Naive thymus-derived CD8-positive, alpha-beta T cell (primary cell): Measurements from ENCODE around the gene HLA-DPA1. TPM values are rescaled to one million over a fixed set of nuclear protein-coding genes. Genes with fewer than 3 reads are reported as not detected.
A peak's percentile ranks its signal among the peaks of the same experiment; 100 is the strongest.

Experiments
- ATAC-seq, 2 donors: fragments of 150-1000 bp; cut with Tn5 transposase in 1 of 2; sonication (Bioruptor Pico), chemical (Tn5 transposase) in 1 of 2; 1 replicate in 1 of 2; 2 replicates in 1 of 2; pipeline ENCODE4 v1.10.0; 2021; ENCODE audit warnings: mild to moderate bottlenecking in 2 of 2, moderate library complexity in 2 of 2
- POLR2A ChIA-PET: fragments of 350-600 bp; sonication (Branson Sonifier 250); formaldehyde crosslinking; loops from one replicate; lab custom pipeline; 2021; ENCODE audit warnings: antibody characterized with exemption; lab: Charles Lee
- DNase-seq, 10 donors: peaks; one replicate each; pipeline versions ENCODE4 v3.0.0 to v3.0.0-alpha.2; 2020 to 2022
- H3K27ac Mint-ChIP-seq, 10 donors: one replicate each; pipeline ENCODE4 v1.8.0; 2020 to 2022; ENCODE audit warnings: mild to moderate bottlenecking in 10 of 10, mixed read lengths in 10 of 10, moderate library complexity in 4 of 10, inconsistent platforms in 1 of 10
- H3K27me3 Mint-ChIP-seq, 5 donors: one replicate each; pipeline ENCODE4 v1.8.0; 2021 to 2022; ENCODE audit warnings: mixed read lengths in 5 of 5
- H3K36me3 Mint-ChIP-seq, 3 donors: one replicate each; pipeline ENCODE4 v1.8.0; 2020 to 2022; ENCODE audit warnings: mixed read lengths in 3 of 3, mild to moderate bottlenecking in 2 of 3, inconsistent platforms in 1 of 3
- H3K4me1 Mint-ChIP-seq, 4 donors: one replicate each; pipeline ENCODE4 v1.8.0; 2021 to 2022; ENCODE audit warnings: mixed read lengths in 4 of 4
- H3K4me3 Mint-ChIP-seq, 10 donors: one replicate each; pipeline ENCODE4 v1.8.0; 2020 to 2022; ENCODE audit warnings: mild to moderate bottlenecking in 10 of 10, mixed read lengths in 10 of 10, moderate library complexity in 6 of 10, inconsistent platforms in 1 of 10
- H3K9me3 Mint-ChIP-seq, 9 donors: one replicate each; pipeline ENCODE4 v1.8.0; 2020 to 2022; ENCODE audit warnings: mixed read lengths in 9 of 9, mild to moderate bottlenecking in 3 of 9, inconsistent platforms in 1 of 9, moderate library complexity in 1 of 9
- polyA plus RNA-seq, 3 donors: library from polyadenylated mRNA; unstranded; fragments of 300-500 nt; fragmentation: Illumina TruSeq; gene quantifications; one replicate each; pipeline ENCODE4 v1.2.3, GENCODE V29; 2021
- total RNA-seq, 8 experiments: library from RNA in 2 of 8; stranded (reverse) in 2 of 8; gene quantifications; one replicate each; pipeline ENCODE4 v1.2.3 and lab custom pipeline; 2021 to 2026

The HLA-DPA1 gene
- total and polyA plus RNA-seq, 5 experiments from 2014 or later: 19.5 to 121 (median 35.9) TPM

DNA sequence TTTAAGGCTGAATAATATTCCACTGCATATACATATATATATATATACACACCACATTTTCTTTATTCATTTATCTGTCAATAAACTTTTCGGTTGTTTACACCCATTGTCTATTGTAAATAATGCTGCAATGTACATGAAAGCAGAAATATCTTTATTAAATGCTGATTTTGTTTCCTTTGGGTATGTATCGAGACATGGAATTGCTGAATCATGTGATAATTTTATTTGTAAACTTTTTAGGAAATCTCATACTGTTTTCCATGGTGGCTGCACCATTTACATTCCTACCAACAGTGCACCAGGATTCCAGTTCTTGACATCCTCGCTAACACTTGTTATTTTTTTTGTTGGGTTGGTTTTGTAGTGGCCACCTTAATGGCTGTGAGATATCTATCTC, 49.9 kb downstream of the HLA-DPA1 start:
- no peak overlapping the region for H3K27ac Mint-ChIP-seq
- no peak for ATAC-seq
- H3K36me3 Mint-ChIP-seq: no peaks in the 10 kb centered on the region
- POLR2A ChIA-PET: no interaction called here
- DNase-seq: no peak
- H3K4me1 Mint-ChIP-seq: peaks cover 12 to 31% (median 17%) of the 10 kb centered on the region in 4 donors
- no peaks in the 10 kb centered on the region for H3K27me3 Mint-ChIP-seq
- H3K4me3 Mint-ChIP-seq: no peak overlapping the region
- no peaks in the 10 kb centered on the region for H3K9me3 Mint-ChIP-seq

- H3K27me3 Mint-ChIP-seq: peaks cover 0 to 2% (median 0%) of the 10 kb centered on the region in 5 donors
- ATAC-seq: no peak
- POLR2A ChIA-PET: no interaction called here
- no peak overlapping the region for H3K4me3 Mint-ChIP-seq
- no peak for DNase-seq
- no peak overlapping the region for H3K27ac Mint-ChIP-seq
- no peaks in the 10 kb centered on the region for H3K9me3 Mint-ChIP-seq
- peaks cover 22 to 38% (median 30%) of the 10 kb centered on the region in 4 donors for H3K4me1 Mint-ChIP-seq
- H3K36me3 Mint-ChIP-seq: no peaks in the 10 kb centered on the region
These were observed 51.5 kb downstream of the HLA-DPA1 start for GRCh38 chr6:33021917-33022316.

DNA sequence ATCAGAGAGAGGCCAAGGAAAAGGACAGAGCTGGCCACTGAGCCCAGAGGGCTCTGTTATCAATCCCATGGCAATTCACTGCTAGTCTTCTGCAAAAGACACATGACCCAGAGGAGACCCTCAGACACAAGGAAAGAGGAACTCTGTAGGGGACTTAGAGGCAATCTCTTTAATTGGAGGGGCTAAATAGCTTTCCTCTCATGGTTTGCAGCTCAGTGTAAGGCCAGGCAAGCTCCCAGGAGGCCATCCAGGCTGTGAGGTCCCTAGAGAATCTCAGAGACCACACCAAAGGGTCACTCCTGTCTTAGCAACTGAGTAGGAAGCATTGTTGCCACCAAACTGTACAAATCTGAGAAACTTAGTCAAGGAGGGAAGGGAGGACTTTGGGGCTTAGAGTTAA, 54.1 kb downstream of the HLA-DPA1 start:
- H3K27ac Mint-ChIP-seq: peak overlapping the region; percentile 9 to 94 (median 84)
- H3K4me3 Mint-ChIP-seq: peak overlapping the region; percentile 3 to 87 (median 81)
- POLR2A ChIA-PET: no interaction called here
- H3K4me1 Mint-ChIP-seq: peaks cover 26 to 56% (median 36%) of the 10 kb centered on the region in 4 donors
- peaks cover 0 to 3% (median 0%) of the 10 kb centered on the region in 5 donors for H3K27me3 Mint-ChIP-seq
- no peaks in the 10 kb centered on the region for H3K36me3 Mint-ChIP-seq
- peak in 1 of 2 donors; percentile 18 for ATAC-seq
- DNase-seq: no peak
- no peaks in the 10 kb centered on the region for H3K9me3 Mint-ChIP-seq

GRCh38 chr6:33018904-33019303, 54.5 kb downstream of the HLA-DPA1 start:
- ATAC-seq (peak; percentile 52 to 81), DNase-seq (peak in 3 of 10 donors; percentile 43 to 58 (median 52))
- Mint-ChIP-seq H3K4me3 (peak overlapping the region in 9 of 10 donors; percentile 52 to 87 (median 81)), H3K4me1 (peaks cover 26 to 56% (median 36%) of the 10 kb centered on the region in 4 donors), H3K27me3 (peaks cover 0 to 3% (median 0%) of the 10 kb centered on the region in 5 donors), H3K27ac (peak overlapping the region; percentile 51 to 94 (median 86)), H3K36me3 (no peaks in the 10 kb centered on the region), H3K9me3 (no peaks in the 10 kb centered on the region)
- POLR2A ChIA-PET: no interaction called here

DNA sequence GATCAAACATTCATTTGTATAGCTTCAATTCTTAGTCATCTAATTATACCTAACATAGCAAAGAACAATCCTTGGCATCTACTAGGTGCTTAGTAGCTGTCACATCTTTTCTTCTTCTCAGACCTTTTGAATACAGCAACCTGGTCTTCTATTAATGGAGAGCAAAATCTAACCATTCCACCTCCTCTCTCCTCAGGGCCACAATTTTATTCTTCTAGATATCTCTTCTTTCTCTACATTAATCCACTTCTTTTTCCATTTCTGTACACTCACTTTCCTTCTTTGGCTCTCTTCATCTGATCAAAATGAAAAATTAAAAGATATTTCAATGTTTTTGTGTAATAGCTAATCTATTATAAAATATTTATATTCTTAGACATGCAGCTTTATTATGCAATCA, 55.0 kb downstream of the HLA-DPA1 start:
- peaks cover 0 to 3% (median 0%) of the 10 kb centered on the region in 5 donors for H3K27me3 Mint-ChIP-seq
- ATAC-seq (no peak), DNase-seq (no peak)
- H3K36me3 Mint-ChIP-seq: no peaks in the 10 kb centered on the region
- H3K9me3 Mint-ChIP-seq: no peaks in the 10 kb centered on the region
- peak overlapping the region in 6 of 10 donors; percentile 5 to 86 (median 72) for H3K27ac Mint-ChIP-seq
- peak overlapping the region in 6 of 10 donors; percentile 12 to 68 (median 36) for H3K4me3 Mint-ChIP-seq
- POLR2A ChIA-PET: interaction anchor here (0.9 kb wide), 1 partner anchor 174 kb away, joined by 4 read pairs; no protein-coding TSS in a partner anchor
- H3K4me1 Mint-ChIP-seq: peaks cover 26 to 56% (median 36%) of the 10 kb centered on the region in 4 donors

DNA sequence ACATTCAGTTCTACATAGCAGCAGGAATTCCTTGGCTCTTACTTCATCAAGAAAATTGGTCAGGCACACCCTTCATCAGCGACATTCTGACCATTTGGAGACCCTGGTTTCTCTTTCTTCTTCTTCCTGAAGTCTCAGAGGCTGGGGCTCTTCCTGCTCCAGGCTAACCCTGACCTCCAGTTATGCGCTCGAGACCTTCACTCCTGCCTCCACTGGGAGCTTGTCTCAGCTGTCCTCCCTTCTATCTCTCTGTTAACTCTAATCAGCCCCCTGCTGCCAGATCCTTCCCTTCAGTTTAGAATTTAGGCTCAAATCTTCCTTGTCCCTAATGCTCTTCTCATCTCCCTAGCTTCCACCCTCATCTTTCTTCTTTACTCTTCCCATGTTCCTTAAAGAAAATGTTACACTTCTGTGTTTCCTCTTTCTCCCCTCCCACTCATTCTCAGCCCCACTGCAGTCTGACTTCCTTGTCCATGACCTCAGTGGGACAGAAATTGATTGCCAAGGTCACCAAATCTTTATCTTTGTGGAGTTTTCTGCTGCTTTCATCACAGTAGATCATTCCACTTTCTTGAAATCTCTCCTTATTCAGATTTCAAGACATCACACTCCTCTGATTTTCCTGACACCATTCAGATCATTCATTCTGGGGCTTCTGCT, 55.6 kb downstream of the HLA-DPA1 start:
- H3K4me3 Mint-ChIP-seq: peak overlapping the region in 5 of 10 donors; percentile 18 to 64 (median 30)
- POLR2A ChIA-PET: interaction anchor here (0.9 kb wide), 1 partner anchor 173 kb away, joined by 4 read pairs; no protein-coding TSS in a partner anchor

DNA sequence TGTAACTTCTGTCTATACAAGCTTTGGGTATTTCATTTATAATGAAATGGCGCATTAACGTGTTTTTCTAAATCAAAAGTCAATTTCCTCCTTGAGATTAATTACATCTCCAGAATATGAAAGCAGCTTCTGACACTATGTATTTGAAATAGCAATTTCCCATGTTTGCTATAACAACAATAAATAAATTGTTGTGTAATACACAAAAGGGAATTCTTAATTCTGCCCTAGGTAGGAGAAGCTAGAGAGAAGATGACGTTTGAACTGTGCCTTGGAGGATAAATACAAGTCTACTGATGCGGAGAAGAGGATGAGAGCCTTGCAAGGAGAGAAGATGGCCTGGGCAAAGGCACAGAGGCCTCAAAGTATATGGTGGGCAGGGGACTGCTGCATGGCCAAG, 56.4 kb downstream of the HLA-DPA1 start:
- DNase-seq (no peak), ATAC-seq (no peak)
- peaks cover 0 to 3% (median 0%) of the 10 kb centered on the region in 5 donors for H3K27me3 Mint-ChIP-seq
- no peak overlapping the region for H3K4me3 Mint-ChIP-seq
- H3K36me3 Mint-ChIP-seq: no peaks in the 10 kb centered on the region
- POLR2A ChIA-PET: interaction anchor here (0.6 kb wide), 3 partner anchors 57 to 577 kb away, joined by 3 to 6 read pairs (median 5); partner anchors contain the start of gene HLA-DPA1
- peaks cover 26 to 56% (median 36%) of the 10 kb centered on the region in 4 donors for H3K4me1 Mint-ChIP-seq
- H3K9me3 Mint-ChIP-seq: no peaks in the 10 kb centered on the region
- peak overlapping the region in 1 of 10 donors; percentile 86 for H3K27ac Mint-ChIP-seq

More for the DNA sequence above, 55.6 kb downstream of the HLA-DPA1 start:
- ATAC-seq (no peak), DNase-seq (no peak)
- H3K27ac Mint-ChIP-seq: peak overlapping the region in 5 of 10 donors; percentile 1 to 86 (median 58)
- peaks cover 0 to 3% (median 0%) of the 10 kb centered on the region in 5 donors for H3K27me3 Mint-ChIP-seq
- peaks cover 26 to 56% (median 36%) of the 10 kb centered on the region in 4 donors for H3K4me1 Mint-ChIP-seq
- H3K36me3 Mint-ChIP-seq: no peaks in the 10 kb centered on the region
- no peaks in the 10 kb centered on the region for H3K9me3 Mint-ChIP-seq

- peaks cover 0 to 3% (median 0%) of the 10 kb centered on the region in 5 donors for H3K27me3 Mint-ChIP-seq
- H3K4me1 Mint-ChIP-seq: peaks cover 26 to 55% (median 37%) of the 10 kb centered on the region in 4 donors
- peak overlapping the region in 1 of 10 donors; percentile 86 for H3K27ac Mint-ChIP-seq
- no peaks in the 10 kb centered on the region for H3K36me3 Mint-ChIP-seq
- POLR2A ChIA-PET: interaction anchor here (1.4 to 2.1 kb wide), 2 partner anchors 44 to 233 kb away, joined by 4 to 9 read pairs; no protein-coding TSS in a partner anchor
- no peak for DNase-seq
- no peaks in the 10 kb centered on the region for H3K9me3 Mint-ChIP-seq
- no peak overlapping the region for H3K4me3 Mint-ChIP-seq
- no peak for ATAC-seq
These were observed 57.7 kb downstream of the HLA-DPA1 start for GRCh38 chr6:33015798-33016197.

- POLR2A ChIA-PET: interaction anchor here (1.4 to 2.1 kb wide), 3 partner anchors 44 to 234 kb away, joined by 4 to 9 read pairs (median 6); no protein-coding TSS in a partner anchor
- DNase-seq (peak in 9 of 10 donors; percentile 39 to 84 (median 75)), ATAC-seq (peak; percentile 78 to 80)
- H3K27ac Mint-ChIP-seq: peak overlapping the region in 2 of 10 donors; percentile 11 to 53
- peak overlapping the region in 1 of 10 donors; percentile 6 for H3K4me3 Mint-ChIP-seq
- no peaks in the 10 kb centered on the region for H3K9me3 Mint-ChIP-seq
- peaks cover 23 to 50% (median 34%) of the 10 kb centered on the region in 4 donors for H3K4me1 Mint-ChIP-seq
- H3K27me3 Mint-ChIP-seq: peaks cover 0 to 3% (median 0%) of the 10 kb centered on the region in 5 donors
- no peaks in the 10 kb centered on the region for H3K36me3 Mint-ChIP-seq
These were observed 58.4 kb downstream of the HLA-DPA1 start for GRCh38 chr6:33014841-33015634.

Other genes with a start within 250 kb of the HLA-DPA1 start
- gene TAP2, start 234.9 kb downstream of the HLA-DPA1 start, total RNA-seq: 100 to 1,000 TPM in 1 of 2 experiments, 10 to 100 TPM in 1; 96.2 to 117 TPM
- 10 to 100 TPM; 24.2 to 36.6 (median 25.3) TPM for gene TAP2, start 234.9 kb downstream of the HLA-DPA1 start, polyA plus RNA-seq
- 100 to 1,000 TPM; 133 to 138 TPM for gene PSMB8, start 229.6 kb downstream of the HLA-DPA1 start, total RNA-seq
- 100 to 1,000 TPM; 350 to 386 (median 386) TPM for gene PSMB8, start 229.6 kb downstream of the HLA-DPA1 start, polyA plus RNA-seq
- 100 to 1,000 TPM; 113 TPM for gene TAP1, start 219.9 kb downstream of the HLA-DPA1 start, total RNA-seq
- 100 to 1,000 TPM; 197 to 283 (median 230) TPM for gene TAP1, start 219.9 kb downstream of the HLA-DPA1 start, polyA plus RNA-seq
- 100 to 1,000 TPM; 102 to 104 TPM for gene PSMB9, start 219.5 kb downstream of the HLA-DPA1 start, total RNA-seq
- 100 to 1,000 TPM; 402 to 432 (median 424) TPM for gene PSMB9, start 219.5 kb downstream of the HLA-DPA1 start, polyA plus RNA-seq
- gene HLA-DMB, start 132.6 kb downstream of the HLA-DPA1 start, total RNA-seq: 10 to 100 TPM; 23.0 to 23.5 TPM
- gene HLA-DMB, start 132.6 kb downstream of the HLA-DPA1 start, polyA plus RNA-seq: 10 to 100 TPM; 10.8 to 22.5 (median 16.8) TPM
- gene HLA-DMA, start 120.6 kb downstream of the HLA-DPA1 start, total RNA-seq: 10 to 100 TPM; 38.7 to 39.7 TPM
- gene HLA-DMA, start 120.6 kb downstream of the HLA-DPA1 start, polyA plus RNA-seq: 10 to 100 TPM; 23.7 to 37.4 (median 26.9) TPM
- 100 to 1,000 TPM; 454 to 455 TPM for gene BRD2, start 105.1 kb downstream of the HLA-DPA1 start, total RNA-seq
- gene BRD2, start 105.1 kb downstream of the HLA-DPA1 start, polyA plus RNA-seq: 10 to 100 TPM; 24.5 to 72.8 (median 29.8) TPM
- 10 to 100 TPM; 50.7 to 51.7 TPM for gene HLA-DOA, start 64.1 kb downstream of the HLA-DPA1 start, total RNA-seq
- 10 to 100 TPM; 26.4 to 61.0 (median 33.2) TPM for gene HLA-DOA, start 64.1 kb downstream of the HLA-DPA1 start, polyA plus RNA-seq
- gene HLA-DPB1, start 2.3 kb upstream of the HLA-DPA1 start, total RNA-seq: 10 to 100 TPM; 42.8 to 44.0 TPM
- 100 to 1,000 TPM in 2 of 3 donors, 10 to 100 TPM in 1; 62.2 to 228 (median 186) TPM for gene HLA-DPB1, start 2.3 kb upstream of the HLA-DPA1 start, polyA plus RNA-seq
- gene COL11A2, start 118.8 kb upstream of the HLA-DPA1 start, total RNA-seq: 1 to 10 TPM; 7.5 to 8.0 TPM
- gene COL11A2, start 118.8 kb upstream of the HLA-DPA1 start, polyA plus RNA-seq: under 1 TPM; 0.08 to 0.48 (median 0.13) TPM
- 100 to 1,000 TPM; 126 to 127 TPM for gene RXRB, start 127.0 kb upstream of the HLA-DPA1 start, total RNA-seq
- gene RXRB, start 127.0 kb upstream of the HLA-DPA1 start, polyA plus RNA-seq: 10 to 100 TPM in 1 of 3 donors, 1 to 10 TPM in 2; 6.6 to 10.9 (median 7.3) TPM
- 10 to 100 TPM; 35.5 to 36.4 TPM for gene SLC39A7, start 127.2 kb upstream of the HLA-DPA1 start, total RNA-seq
- gene SLC39A7, start 127.2 kb upstream of the HLA-DPA1 start, polyA plus RNA-seq: 10 to 100 TPM; 18.8 to 23.8 (median 21.8) TPM
- gene HSD17B8, start 131.0 kb upstream of the HLA-DPA1 start, total RNA-seq: 10 to 100 TPM; 28.7 to 29.0 TPM
- 10 to 100 TPM; 75.0 to 79.2 (median 75.9) TPM for gene HSD17B8, start 131.0 kb upstream of the HLA-DPA1 start, polyA plus RNA-seq
- 10 to 100 TPM; 58.3 to 59.1 TPM for gene RING1, start 134.9 kb upstream of the HLA-DPA1 start, total RNA-seq
- 10 to 100 TPM; 12.1 to 12.5 (median 12.4) TPM for gene RING1, start 134.9 kb upstream of the HLA-DPA1 start, polyA plus RNA-seq
- gene VPS52, start 198.2 kb upstream of the HLA-DPA1 start, total RNA-seq: 100 to 1,000 TPM; 116 TPM
- gene VPS52, start 198.2 kb upstream of the HLA-DPA1 start, polyA plus RNA-seq: 10 to 100 TPM in 2 of 3 donors, 1 to 10 TPM in 1; 9.3 to 19.3 (median 15.2) TPM
- gene RPS18, start 198.4 kb upstream of the HLA-DPA1 start, total RNA-seq: 1,000 to 10,000 TPM; 4,620 to 4,686 TPM
- gene RPS18, start 198.4 kb upstream of the HLA-DPA1 start, polyA plus RNA-seq: over 10,000 TPM in 2 of 3 donors, 1,000 to 10,000 TPM in 1; 9,896 to 11,320 (median 11,293) TPM
- gene B3GALT4, start 203.5 kb upstream of the HLA-DPA1 start, total RNA-seq: 10 to 100 TPM; 37.8 to 41.9 TPM
- 10 to 100 TPM; 14.5 to 20.4 (median 18.7) TPM for gene B3GALT4, start 203.5 kb upstream of the HLA-DPA1 start, polyA plus RNA-seq
- gene WDR46, start 215.6 kb upstream of the HLA-DPA1 start, total RNA-seq: 10 to 100 TPM; 53.3 to 59.0 TPM
- 10 to 100 TPM; 71.3 to 83.7 (median 74.1) TPM for gene WDR46, start 215.6 kb upstream of the HLA-DPA1 start, polyA plus RNA-seq
- gene PFDN6, start 216.0 kb upstream of the HLA-DPA1 start, total RNA-seq: 10 to 100 TPM; 30.4 to 36.6 TPM
- 10 to 100 TPM; 33.4 to 38.2 (median 35.5) TPM for gene PFDN6, start 216.0 kb upstream of the HLA-DPA1 start, polyA plus RNA-seq
- 10 to 100 TPM; 60.3 to 66.4 TPM for gene RGL2, start 225.3 kb upstream of the HLA-DPA1 start, total RNA-seq
- 1 to 10 TPM; 5.3 to 9.9 (median 7.0) TPM for gene RGL2, start 225.3 kb upstream of the HLA-DPA1 start, polyA plus RNA-seq
- gene TAPBP, start 240.4 kb upstream of the HLA-DPA1 start, total RNA-seq: 100 to 1,000 TPM; 212 to 215 TPM
- 100 to 1,000 TPM; 259 to 372 (median 327) TPM for gene TAPBP, start 240.4 kb upstream of the HLA-DPA1 start, polyA plus RNA-seq
- 10 to 100 TPM; 29.7 to 33.6 TPM for gene ZBTB22, start 244.1 kb upstream of the HLA-DPA1 start, total RNA-seq
- 10 to 100 TPM; 10.4 to 13.4 (median 10.7) TPM for gene ZBTB22, start 244.1 kb upstream of the HLA-DPA1 start, polyA plus RNA-seq
- gene DAXX, start 249.3 kb upstream of the HLA-DPA1 start, total RNA-seq: 10 to 100 TPM; 88.0 to 88.1 TPM
- 100 to 1,000 TPM in 1 of 3 donors, 10 to 100 TPM in 2; 77.5 to 132 (median 86.5) TPM for gene DAXX, start 249.3 kb upstream of the HLA-DPA1 start, polyA plus RNA-seq